CMK (cell line): ENCODE data around the gene RAC2.

Experiments
- DNase-seq: peaks from one replicate; pipeline ENCODE4 v3.0.0-alpha.2; 2010; ENCODE audit warnings: low read depth

RAC2 gene

GRCh38 chr22:37175414-37176281, 68.4 kb downstream of the RAC2 start:
- DNase-seq = no peak
